GM19467 (cell line): ENCODE data around the gene NECAB2.

Experiments
- ATAC-seq: cut with Tn5 transposase; IDR thresholded peaks from one replicate; pipeline ENCODE4 v1.9.1; 2021; ENCODE audit warnings: mild to moderate bottlenecking, moderate library complexity; ENCODE audit not compliant: unreplicated experiment

The NECAB2 gene

DNA sequence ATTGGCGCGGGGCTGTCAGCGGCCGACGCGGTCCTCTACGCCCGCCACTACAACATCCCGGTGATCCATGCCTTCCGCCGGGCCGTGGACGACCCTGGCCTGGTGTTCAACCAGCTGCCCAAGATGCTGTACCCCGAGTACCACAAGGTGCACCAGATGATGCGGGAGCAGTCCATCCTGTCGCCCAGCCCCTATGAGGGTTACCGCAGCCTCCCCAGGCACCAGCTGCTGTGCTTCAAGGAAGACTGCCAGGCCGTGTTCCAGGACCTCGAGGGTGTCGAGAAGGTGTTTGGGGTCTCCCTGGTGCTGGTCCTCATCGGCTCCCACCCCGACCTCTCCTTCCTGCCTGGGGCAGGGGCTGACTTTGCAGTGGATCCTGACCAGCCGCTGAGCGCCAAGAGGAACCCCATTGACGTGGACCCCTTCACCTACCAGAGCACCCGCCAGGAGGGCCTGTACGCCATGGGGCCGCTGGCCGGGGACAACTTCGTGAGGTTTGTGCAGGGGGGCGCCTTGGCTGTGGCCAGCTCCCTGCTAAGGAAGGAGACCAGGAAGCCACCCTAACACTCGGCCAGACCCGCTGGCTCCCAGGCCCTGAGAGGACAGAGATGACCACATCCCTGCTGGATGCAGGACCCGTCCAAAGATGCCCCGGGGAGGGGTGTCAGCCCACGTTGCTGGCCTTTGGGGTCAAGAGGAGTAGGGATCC, 2.4 kb upstream of the NECAB2 start:
- ATAC-seq: no peak

GRCh38 chr16:83966153-83966696, 1.8 kb upstream of the NECAB2 start:
- ATAC-seq: no peak

DNA sequence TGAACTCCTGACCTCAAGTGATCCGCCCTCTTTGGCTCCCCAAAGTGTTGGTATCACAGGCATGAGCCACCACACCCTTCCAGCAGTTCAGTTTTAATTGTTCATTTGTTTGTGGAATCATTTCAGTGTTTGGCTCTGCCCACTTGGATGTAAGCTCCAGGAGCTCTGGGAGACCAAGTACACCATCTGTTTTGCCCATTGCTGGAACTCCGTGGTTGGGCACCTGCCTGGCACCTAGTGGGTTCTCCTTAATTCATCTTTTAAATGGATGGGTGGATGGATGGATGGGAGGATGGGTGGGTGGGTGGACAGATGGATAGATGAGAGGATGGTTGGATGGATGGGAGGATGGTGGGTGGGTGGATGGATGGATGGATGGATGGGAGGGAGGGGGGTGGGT, 953 bp upstream of the NECAB2 start:
- no peak for ATAC-seq

- ATAC-seq: no peak
Observed at GRCh38 chr16:83968306-83968851, 335 bp downstream of the NECAB2 start.

DNA sequence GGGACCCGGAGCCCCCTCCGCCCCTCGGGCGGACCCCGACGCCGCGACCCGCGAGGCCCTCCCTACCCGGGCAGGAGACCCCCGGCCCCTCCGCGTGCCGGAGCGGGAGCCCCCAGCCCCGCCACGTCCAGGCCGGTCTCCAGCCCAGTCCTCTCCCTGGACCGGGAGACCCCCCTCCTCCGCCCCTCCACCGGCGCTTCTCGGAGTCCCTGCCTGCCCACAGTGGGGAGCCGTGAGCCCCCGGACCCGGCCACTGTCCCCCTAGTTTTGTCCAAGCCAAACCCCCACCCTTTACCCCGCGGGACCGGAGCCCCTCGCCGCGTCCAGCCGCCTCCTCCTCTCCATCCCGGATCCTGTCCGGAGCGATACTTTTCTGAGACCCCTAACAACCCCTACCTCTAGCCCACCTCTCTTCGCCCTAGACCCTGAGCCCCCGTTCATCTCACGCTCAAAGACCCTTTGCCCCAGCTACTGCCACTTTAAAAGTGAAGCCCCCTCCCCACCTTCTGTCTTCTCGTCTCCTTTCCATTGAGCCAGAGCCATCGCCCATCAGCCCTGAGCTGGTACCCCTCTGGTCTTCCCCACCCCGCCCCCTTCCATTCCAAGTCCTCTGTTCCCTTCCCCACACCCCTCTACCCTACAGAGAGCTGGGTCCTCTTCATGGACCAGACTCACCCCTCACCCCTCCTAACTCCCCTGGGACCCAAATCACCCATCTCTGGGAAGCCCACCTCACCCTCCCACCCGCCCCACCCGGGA, 1.0 kb downstream of the NECAB2 start:
- ATAC-seq: no peak

DNA sequence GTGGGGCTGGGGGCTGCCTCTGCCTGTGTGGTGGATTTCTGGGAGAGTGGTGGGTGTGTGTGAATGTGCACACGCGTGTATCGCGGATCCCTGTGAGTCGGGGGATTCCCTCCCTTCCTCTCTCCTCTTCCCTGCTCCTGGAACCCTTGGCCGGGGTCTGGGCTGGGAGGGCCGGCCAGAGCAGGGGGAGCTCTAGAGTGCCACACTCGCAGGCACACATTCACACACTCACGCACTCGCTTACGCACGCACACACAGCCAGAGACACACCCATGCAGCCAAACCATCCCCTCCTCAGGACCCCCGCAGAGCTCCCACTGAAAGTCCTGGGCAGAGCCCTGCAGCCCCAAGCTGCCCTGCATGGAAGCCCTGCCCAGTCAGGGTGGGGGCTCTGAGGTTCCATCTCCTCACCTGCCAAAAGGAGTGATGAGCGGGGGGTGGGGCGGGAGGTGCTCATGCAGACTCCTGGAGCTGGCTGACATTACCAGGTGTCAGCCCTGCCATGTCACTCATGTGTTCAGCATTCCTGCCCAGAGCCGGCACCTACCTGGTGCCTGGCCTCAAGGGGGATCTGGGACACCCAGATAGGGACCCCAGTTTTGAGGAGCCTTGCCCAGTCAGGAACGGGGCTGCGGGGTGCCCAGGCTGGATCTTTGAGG, 1.9 kb downstream of the NECAB2 start:
- no peak for ATAC-seq

GRCh38 chr16:83970430-83970815, 2.4 kb downstream of the NECAB2 start:
- ATAC-seq: no peak

- ATAC-seq: no peak
Observed at GRCh38 chr16:83971165-83972130, 3.4 kb downstream of the NECAB2 start.

DNA sequence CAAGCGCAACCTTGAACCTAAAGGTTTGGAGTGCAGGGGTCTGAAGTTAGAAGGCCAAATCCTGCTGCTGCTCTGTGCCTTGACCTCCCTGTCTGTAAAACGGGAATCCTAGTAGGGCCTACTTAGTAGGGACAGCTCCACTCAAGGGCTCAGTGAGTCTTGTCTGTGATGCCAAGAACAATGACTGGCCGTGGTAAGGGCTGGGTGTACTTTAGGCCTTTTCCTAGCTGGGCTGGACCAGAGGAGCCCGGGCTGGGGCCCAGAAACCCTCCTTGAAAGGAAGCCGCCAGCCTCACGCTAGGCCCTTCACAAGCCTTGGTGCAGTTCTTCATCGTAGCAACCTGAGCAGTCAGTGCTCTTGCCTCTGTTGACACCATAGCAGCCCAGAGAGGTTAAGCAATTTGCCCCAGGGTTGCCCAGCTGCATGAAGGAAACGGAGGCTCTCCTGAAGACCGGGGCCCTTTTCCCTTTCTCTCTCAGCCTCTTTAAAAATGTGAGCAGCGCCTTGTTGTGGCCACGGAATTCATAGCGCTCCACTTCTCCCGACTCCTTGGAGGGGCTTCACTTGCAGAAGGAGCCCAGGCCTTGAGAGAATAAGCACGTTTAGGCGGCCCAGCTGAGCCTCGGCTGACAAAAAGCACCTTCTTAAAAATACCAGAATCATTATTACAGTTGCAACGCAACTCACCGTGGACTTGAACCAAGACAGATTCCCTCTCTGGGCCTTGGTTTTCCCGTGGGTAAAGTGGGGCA, 4.4 kb downstream of the NECAB2 start:
- no peak for ATAC-seq

DNA sequence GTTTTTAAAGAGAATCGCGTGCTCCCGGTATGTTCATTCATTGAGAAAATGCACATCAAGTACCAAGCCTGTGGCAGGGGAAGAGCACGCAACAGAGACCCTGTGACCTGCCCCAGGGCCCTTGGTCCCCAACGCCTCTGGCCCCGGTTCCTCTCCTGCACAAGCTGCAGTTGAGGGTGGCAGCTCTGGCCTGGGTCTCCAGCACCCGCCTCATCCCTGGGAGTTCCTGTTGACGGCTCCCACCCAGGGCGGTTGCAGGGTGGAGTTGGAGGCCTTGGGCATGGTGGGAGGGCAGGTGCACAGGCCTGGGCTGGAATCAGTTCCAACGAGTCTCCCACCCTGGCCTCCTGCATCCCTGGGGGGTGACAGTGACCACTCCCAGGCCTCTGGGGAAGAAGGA, 5.0 kb downstream of the NECAB2 start:
- no peak for ATAC-seq

DNA sequence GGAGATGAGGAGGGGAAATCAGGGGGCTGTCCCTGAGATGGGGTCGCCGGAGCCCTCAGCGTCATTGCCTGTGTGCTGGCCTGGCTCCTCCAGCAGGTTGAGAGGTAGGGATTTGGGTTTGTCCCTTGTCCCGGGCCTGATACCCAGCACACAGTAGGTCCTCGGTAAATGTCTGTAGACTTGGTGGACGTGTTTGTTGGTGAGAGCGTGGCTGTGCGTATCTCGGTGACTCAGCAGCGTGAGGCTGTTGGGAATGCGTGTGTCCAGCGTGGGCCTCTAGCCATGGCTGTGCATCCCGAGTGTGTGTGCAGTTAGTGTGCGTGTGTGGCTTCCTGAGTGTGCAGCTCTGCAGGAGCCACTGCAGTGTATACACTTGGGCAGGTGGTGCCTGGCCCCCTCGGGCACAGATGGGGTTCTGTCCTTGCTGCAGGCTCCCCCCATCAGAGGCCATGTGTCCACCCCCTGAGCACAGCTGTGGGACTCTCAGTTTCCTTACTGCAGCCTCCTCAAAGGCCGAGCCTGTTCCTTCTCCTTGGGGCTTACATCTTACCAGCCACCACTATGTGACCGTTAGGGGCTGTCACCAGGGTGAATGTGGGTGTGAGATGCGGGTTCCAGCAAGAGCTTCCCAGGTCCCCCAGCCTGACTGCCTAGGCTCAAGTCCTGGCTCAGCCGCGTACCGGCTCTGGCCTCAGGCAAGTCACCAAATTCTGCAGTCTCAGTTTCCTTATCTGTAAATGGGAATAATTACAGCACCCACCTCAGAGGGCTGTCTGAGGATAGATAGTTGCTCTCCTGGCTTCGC, 5.7 kb downstream of the NECAB2 start:
- no peak for ATAC-seq

DNA sequence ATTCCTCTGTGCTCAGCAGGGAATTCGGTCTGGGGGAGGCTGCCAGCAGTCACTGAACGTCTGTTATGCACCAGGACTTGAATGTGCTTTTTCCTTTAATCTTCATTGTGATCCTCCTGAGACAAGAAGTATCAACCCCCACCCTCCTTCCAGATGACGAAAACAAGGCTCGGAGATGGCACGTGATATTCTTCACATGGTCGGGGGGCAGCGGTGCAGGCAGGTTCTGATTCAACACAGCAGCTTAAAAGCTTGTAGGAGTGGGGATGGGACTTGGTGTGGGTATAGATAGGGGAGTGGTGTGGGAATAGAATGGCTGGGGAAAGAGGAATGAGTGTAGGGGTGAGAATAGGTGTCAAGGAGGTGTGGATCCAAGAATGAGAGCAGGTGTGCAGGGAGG, 6.4 kb downstream of the NECAB2 start:
- ATAC-seq: no peak

- ATAC-seq: no peak
Observed at GRCh38 chr16:83975590-83976260, 7.7 kb downstream of the NECAB2 start.

DNA sequence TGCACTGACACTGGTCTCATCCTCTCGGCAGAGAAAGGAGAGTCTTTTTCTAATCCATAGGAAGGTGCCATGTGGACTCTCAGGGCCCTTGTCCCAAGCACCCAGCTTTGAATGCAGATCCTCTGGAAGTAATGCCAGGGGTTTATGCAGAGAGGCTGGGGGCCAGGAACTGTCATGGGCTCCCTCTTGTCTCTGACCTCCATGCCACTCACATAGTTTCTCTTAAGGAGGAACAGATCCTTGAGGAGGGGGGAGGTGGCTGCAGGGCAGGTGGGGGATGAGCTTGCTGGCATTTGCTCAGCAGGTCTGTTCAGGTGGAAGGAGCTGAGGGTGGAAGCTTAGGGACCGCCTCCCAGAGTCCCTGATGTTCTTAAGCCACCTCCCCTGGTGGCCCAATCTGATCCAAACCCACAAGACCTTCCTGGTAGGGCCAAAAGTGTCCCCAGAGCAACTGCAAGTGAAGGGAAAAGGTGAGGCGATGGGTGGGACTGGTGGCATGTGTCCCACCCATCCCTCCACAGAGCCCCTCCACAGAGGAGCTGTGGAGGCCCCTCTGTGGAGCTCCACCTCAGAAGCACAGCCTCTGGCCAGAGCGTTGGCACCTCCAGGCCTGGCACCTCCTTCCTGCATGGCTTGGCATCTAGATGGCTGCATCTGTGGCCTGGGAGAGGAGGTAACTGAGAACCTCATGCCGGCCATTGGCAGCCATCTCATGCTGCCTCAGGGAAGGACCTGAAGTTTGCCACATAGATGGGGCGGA, 9.2 kb downstream of the NECAB2 start:
- no peak for ATAC-seq

GRCh38 chr16:83978401-83978904, 10.4 kb downstream of the NECAB2 start:
- no peak for ATAC-seq

GRCh38 chr16:83979441-83979840, 11.4 kb downstream of the NECAB2 start:
- ATAC-seq: no peak

DNA sequence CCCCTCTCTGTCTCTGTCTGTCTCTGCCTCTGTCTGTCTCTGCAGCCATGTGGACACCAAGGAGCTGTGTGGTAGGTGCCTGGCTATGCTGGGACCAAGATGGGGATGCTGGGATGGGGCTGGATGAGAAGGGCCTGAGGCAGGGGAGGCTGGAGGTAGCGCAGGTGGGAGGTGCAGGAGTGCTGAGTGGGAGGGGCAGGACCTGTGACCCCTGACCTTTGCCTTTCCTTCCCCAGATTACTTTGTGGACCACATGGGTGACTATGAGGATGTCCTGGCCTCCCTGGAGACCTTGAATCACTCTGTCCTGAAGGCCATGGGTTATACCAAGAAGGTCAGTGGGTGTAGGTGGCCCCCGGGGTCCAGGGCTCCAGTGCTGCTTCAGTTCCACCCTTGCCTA, 12.8 kb downstream of the NECAB2 start:
- ATAC-seq: no peak
